AG09319 (cell line): ENCODE results near the gene CCDC7.
"Not testable (repeated sequence)": the region's sequence is repeated elsewhere in the genome, so short reads cannot be mapped to it uniquely, and the experiment has no call there.

Experiments
- DNase-seq: peaks from one replicate; pipeline ENCODE4 v3.0.0-alpha.2; 2010; ENCODE audit warnings: low read depth; ENCODE audit errors: extremely low read depth
- TF ChIP-seq, protein P1 (sequence below): IDR thresholded peaks from 2 replicates; pipeline ENCODE4 v1.5.1; 2011; ENCODE audit warnings: low read depth, mild to moderate bottlenecking, inconsistent platforms, low read length, moderate library complexity

Gene CCDC7

DNA sequence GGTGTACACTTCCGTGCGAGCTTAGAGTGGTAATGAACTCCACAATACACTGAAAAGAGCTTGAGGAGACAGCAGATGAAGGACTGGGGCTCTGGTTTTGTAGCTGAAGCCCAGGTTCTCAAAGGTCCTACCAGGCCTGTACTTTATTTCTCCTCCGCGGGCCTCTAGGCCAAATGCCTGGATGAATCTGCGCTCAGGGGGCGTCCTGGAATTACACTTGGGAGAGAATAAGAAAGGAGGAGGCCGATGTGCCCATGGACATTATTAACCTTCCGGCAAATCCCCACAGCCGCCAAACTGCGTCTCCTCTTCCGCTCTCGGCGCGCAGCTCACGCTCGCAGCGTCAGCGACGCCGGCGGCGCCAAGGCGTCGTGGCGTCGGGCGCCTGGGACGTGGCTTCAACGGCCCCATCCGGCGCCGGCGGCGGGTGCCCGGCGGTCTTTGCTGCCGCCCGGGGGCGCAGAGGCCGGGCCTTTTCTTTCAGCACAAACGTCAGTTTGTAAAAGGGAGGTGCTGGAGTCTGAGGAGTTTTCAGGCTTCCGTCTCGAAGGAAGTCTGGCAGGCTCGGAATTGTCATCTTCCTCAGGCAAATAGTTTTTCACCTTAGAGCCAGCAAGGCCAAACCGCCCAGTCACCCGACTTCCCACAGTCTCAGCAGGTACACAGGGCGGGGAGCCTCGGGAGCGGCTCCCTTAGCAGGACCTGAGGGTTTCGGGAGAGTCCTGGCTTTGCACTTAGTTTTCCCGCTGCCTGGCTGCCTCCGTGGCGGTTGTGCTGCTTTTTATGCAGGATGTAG lies at the start of gene CCDC7:
CCDC7 (plus strand) TSS at position 401 of the 796 bp plus-strand sequence. CDS start 5,503 bp downstream, outside the sequence.
- TF ChIP-seq, protein P1, sequence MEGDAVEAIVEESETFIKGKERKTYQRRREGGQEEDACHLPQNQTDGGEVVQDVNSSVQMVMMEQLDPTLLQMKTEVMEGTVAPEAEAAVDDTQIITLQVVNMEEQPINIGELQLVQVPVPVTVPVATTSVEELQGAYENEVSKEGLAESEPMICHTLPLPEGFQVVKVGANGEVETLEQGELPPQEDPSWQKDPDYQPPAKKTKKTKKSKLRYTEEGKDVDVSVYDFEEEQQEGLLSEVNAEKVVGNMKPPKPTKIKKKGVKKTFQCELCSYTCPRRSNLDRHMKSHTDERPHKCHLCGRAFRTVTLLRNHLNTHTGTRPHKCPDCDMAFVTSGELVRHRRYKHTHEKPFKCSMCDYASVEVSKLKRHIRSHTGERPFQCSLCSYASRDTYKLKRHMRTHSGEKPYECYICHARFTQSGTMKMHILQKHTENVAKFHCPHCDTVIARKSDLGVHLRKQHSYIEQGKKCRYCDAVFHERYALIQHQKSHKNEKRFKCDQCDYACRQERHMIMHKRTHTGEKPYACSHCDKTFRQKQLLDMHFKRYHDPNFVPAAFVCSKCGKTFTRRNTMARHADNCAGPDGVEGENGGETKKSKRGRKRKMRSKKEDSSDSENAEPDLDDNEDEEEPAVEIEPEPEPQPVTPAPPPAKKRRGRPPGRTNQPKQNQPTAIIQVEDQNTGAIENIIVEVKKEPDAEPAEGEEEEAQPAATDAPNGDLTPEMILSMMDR: peak; percentile 37

GRCh38 chr10:32397163-32397562 lies 48.8 kb upstream of the CCDC7 start:
- not testable (repeated sequence) for DNase-seq

More for the DNA sequence above, at the start of gene CCDC7:
- peak; percentile 67 for DNase-seq

GRCh38 chr10:32399720-32400119 lies 46.2 kb upstream of the CCDC7 start:
- not testable (repeated sequence) for DNase-seq

GRCh38 chr10:32400961-32401360 lies 45.0 kb upstream of the CCDC7 start:
- DNase-seq: no peak
- TF ChIP-seq, protein P1: no peak

DNA sequence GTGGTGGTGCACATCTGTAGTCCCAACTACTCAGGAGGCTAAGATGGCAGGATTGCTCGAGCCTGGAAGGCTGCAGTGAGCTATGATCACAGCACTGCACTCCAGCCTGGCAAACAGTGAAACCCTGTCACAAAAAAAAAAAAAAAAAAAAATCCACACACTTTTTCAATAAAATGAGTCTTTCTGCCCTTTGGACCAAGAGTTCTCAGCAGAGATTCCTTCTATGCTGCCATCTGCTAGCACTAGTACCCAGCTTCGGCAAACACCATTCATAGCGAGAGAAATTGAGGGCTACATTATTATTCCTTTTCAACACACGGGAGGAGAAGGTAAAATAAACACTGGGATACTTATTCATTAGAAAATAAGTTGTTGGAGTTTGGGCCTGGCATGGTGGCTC lies 43.4 kb upstream of the CCDC7 start:
- TF ChIP-seq, protein P1: no peak

DNA sequence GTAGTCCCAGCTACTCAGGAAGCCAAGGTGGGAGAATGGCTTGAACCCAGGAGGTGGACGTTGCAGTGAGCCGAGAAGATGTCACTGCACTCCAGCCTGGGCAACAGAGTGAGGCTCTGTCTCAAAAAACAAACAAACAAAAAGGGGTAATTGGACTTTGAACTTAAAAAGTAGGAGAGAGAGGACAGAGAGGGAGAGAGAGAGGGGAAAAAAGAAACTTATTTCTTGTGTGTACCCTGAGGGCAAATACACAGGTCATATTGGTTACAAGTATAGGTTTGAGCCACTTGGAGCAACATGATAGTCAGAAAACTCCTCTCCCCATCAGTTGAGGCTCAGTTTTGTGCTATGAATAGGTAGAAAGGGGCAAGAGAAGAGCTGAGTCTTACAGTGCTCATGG lies 42.8 kb upstream of the CCDC7 start:
- TF ChIP-seq, protein P1: no peak
- no peak for DNase-seq

More for the DNA sequence above, 43.4 kb upstream of the CCDC7 start:
- DNase-seq: no peak

DNA sequence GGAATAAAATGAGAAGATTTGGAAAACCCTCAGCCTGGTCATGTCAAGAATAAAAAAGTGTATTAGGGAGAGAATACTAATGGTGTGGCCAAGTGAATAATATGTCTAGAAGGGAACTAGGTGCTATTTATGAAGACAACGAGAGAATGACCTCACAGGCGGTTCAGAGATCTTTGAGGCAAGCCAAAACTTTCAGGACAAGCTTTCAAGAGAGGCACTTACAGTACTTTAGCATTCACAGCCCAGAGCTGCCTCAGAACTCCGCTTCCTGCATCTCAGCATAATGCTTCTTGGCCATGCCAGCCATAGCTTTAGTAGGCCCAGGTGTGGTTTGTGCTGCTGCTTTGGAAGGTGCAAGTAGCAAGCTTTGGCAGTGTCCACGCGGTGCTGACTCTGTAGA lies 37.2 kb upstream of the CCDC7 start:
- DNase-seq: no peak
- TF ChIP-seq, protein P1: no peak

DNA sequence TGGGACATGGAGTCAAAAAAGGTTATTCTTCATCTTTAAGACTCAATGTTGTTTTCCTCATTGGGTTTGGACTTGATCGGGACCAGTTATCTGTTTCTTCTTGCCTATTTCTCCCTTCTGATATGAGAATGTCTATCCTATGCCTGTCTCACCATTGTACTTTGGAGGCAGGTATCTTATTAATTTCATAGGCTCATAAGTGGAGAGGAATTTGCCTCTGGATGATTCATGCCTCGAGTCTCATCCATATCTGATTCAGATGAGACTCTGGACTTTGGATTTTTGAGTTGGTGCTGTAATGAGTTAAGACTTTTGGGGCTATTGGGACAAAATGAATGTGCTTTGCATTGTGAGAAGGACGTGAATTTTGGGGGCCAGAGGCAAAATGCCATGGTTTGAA lies 36.2 kb upstream of the CCDC7 start:
- TF ChIP-seq, protein P1: no peak
- no peak for DNase-seq
